Measurements from ENCODE around the gene SLIT1.

The SLIT1 gene

GRCh38 chr10:97003151-97003803 lies 182.5 kb downstream of the SLIT1 start:
- no peak for DNase-seq (ENCODE audit: low read depth in 2 of 2)

GRCh38 chr10:97002670-97003069 lies 183.1 kb downstream of the SLIT1 start:
- no peak for DNase-seq (ENCODE audit: low read depth in 2 of 2)

GRCh38 chr10:97001183-97001991 lies 184.4 kb downstream of the SLIT1 start:
- no peak for DNase-seq (ENCODE audit: low read depth in 2 of 2)

- no peak for DNase-seq (ENCODE audit: low read depth in 2 of 2)
These were observed 185.1 kb downstream of the SLIT1 start for GRCh38 chr10:97000487-97001182.

GRCh38 chr10:96999987-97000386 lies 185.8 kb downstream of the SLIT1 start:
- DNase-seq (ENCODE audit: low read depth in 2 of 2), result no peak

- DNase-seq (ENCODE audit: low read depth in 2 of 2), result no peak
These were observed 186.4 kb downstream of the SLIT1 start for GRCh38 chr10:96999337-96999736.

- DNase-seq (ENCODE audit: low read depth in 2 of 2), result no peak
These were observed 187.3 kb downstream of the SLIT1 start for GRCh38 chr10:96998329-96998888.

- DNase-seq (ENCODE audit: low read depth in 2 of 2), result no peak
These were observed 189.3 kb downstream of the SLIT1 start for GRCh38 chr10:96996275-96996965.

GRCh38 chr10:96995851-96996250 lies 189.9 kb downstream of the SLIT1 start:
- no peak for DNase-seq (ENCODE audit: low read depth in 2 of 2)

GRCh38 chr10:96992721-96993120 lies 193.0 kb downstream of the SLIT1 start:
- DNase-seq (ENCODE audit: low read depth in 2 of 2), result no peak

- no peak for DNase-seq (ENCODE audit: low read depth in 2 of 2)
These were observed 194.4 kb downstream of the SLIT1 start for GRCh38 chr10:96991313-96991841.

- no peak for DNase-seq (ENCODE audit: low read depth in 2 of 2)
These were observed 197.3 kb downstream of the SLIT1 start for GRCh38 chr10:96988426-96988825.

GRCh38 chr10:96987842-96988175 lies 197.9 kb downstream of the SLIT1 start:
- no peak for DNase-seq (ENCODE audit: low read depth in 2 of 2)

GRCh38 chr10:96987141-96987841 lies 198.5 kb downstream of the SLIT1 start:
- DNase-seq (ENCODE audit: low read depth in 2 of 2), result no peak

- DNase-seq (ENCODE audit: low read depth in 2 of 2), result no peak
These were observed 199.4 kb downstream of the SLIT1 start for GRCh38 chr10:96986200-96986856.

GRCh38 chr10:96984541-96985131 lies 201.1 kb downstream of the SLIT1 start:
- DNase-seq (ENCODE audit: low read depth in 2 of 2), result no peak

- no peak for DNase-seq (ENCODE audit: low read depth in 2 of 2)
These were observed 203.4 kb downstream of the SLIT1 start for GRCh38 chr10:96982149-96982930.

GRCh38 chr10:96978621-96979154 lies 207.1 kb downstream of the SLIT1 start:
- no peak for DNase-seq (ENCODE audit: low read depth in 2 of 2)

GRCh38 chr10:96975136-96975535 lies 210.6 kb downstream of the SLIT1 start:
- no peak for DNase-seq (ENCODE audit: low read depth in 2 of 2)
